IMR-90 (cell line): ENCODE data around the gene SLC2A1. TPM values are rescaled to one million over a fixed set of nuclear protein-coding genes. Genes with fewer than 3 reads are reported as not detected.

ENCODE experiments used
- ATAC-seq: fragments of 200-7000 bp; cut with Tn5 transposase; 2 replicates; pipeline ENCODE4 v1.9.1; 2020; ENCODE audit warnings: low read depth, mild to moderate bottlenecking, moderate library complexity
- BruUV-seq: library from RNA; stranded (reverse); fragments of 400-500 nt; replicated peaks from 2 replicates; lab custom pipeline; 2021; lab: Mats Ljungman, UMichigan
- CTCF ChIA-PET: fragments of 300-600 bp; formaldehyde crosslinking; extraction: SDS; loops from one replicate; lab custom pipeline; 2021; ENCODE audit warnings: antibody characterized with exemption; lab: Yijun Ruan, JAX
- POLR2A ChIA-PET: fragments of 300-600 bp; sonication (Branson Sonifier 250); formaldehyde crosslinking; loops from one replicate; lab custom pipeline; 2022; ENCODE audit warnings: antibody characterized with exemption; ENCODE audit not compliant: unreplicated experiment; lab: Charles Lee
- DNase-seq: peaks from one replicate; pipeline ENCODE4 v3.0.0; 2013
- H2AFZ ChIP-seq: replicated peaks from 2 replicates; pipeline ENCODE3; 2013; ENCODE audit warnings: low read length, mild to moderate bottlenecking; ENCODE audit not compliant: poor library complexity
- H2AK5ac ChIP-seq: 2 replicates; pipeline ENCODE4 v1.6.1; 2013; ENCODE audit warnings: low read depth, low read length, inconsistent platforms
- H2AK9ac ChIP-seq: replicated peaks from 2 replicates; pipeline ENCODE3; 2013; ENCODE audit warnings: mild to moderate bottlenecking, low read depth, low read length, moderate library complexity; ENCODE audit not compliant: poor library complexity
- H2BK120ac ChIP-seq: 2 replicates; pipeline ENCODE4 v1.6.1; 2013; ENCODE audit warnings: low read depth, low read length, inconsistent platforms
- H2BK15ac ChIP-seq: 3 replicates; pipeline ENCODE4 v1.6.1; 2013; ENCODE audit warnings: low read depth, low read length, inconsistent platforms
- H2BK20ac ChIP-seq: 2 replicates; pipeline ENCODE4 v1.6.1; 2013; ENCODE audit warnings: low read depth, mild to moderate bottlenecking, inconsistent platforms, low read length, moderate library complexity
- H2BK5ac ChIP-seq: 2 replicates; pipeline ENCODE4 v1.6.1; 2013; ENCODE audit warnings: mild to moderate bottlenecking, low read depth, low read length, inconsistent platforms; ENCODE audit not compliant: poor library complexity, severe bottlenecking
- H3K14ac ChIP-seq: replicated peaks from 2 replicates; pipeline ENCODE4 v1.6.1; 2013; ENCODE audit warnings: low read depth, low read length, inconsistent platforms
- H3K18ac ChIP-seq: 2 replicates; pipeline ENCODE4 v1.6.1; 2013; ENCODE audit warnings: low read depth, low read length, control low read depth
- H3K23ac ChIP-seq: 2 replicates; pipeline ENCODE4 v1.6.1; 2013; ENCODE audit warnings: low read depth, low read length, inconsistent platforms
- H3K27ac ChIP-seq: 2 replicates; pipeline ENCODE4 v1.5.1; 2013; ENCODE audit warnings: mild to moderate bottlenecking, control low read depth, low read length; ENCODE audit not compliant: insufficient read depth
- H3K27me3 ChIP-seq: 2 replicates; pipeline ENCODE4 v1.6.1; 2013; ENCODE audit warnings: low read length; ENCODE audit not compliant: control insufficient read depth, insufficient read depth
- H3K36me3 ChIP-seq: 2 replicates; pipeline ENCODE4 v1.6.1; 2013; ENCODE audit warnings: low read length, mixed read lengths; ENCODE audit not compliant: control insufficient read depth, insufficient read depth
- H3K4ac ChIP-seq: 2 replicates; pipeline ENCODE4 v1.6.1; 2013; ENCODE audit warnings: low read depth, low read length, inconsistent platforms
- H3K4me1 ChIP-seq: 2 replicates; pipeline ENCODE4 v1.6.1; 2013; ENCODE audit warnings: low read length, mixed read lengths; ENCODE audit not compliant: control insufficient read depth, insufficient read depth
- H3K4me2 ChIP-seq: 2 replicates; pipeline ENCODE4 v1.6.1; 2013; ENCODE audit warnings: low read depth, mild to moderate bottlenecking, control low read depth, low read length, moderate library complexity
- H3K4me3 ChIP-seq: 2 replicates; pipeline ENCODE4 v1.5.1; 2013; ENCODE audit warnings: low read depth, mild to moderate bottlenecking, control low read depth, low read length, moderate library complexity; ENCODE audit not compliant: insufficient read depth
- H3K56ac ChIP-seq: 2 replicates; pipeline ENCODE4 v1.6.1; 2013; ENCODE audit warnings: low read length, inconsistent platforms; ENCODE audit not compliant: insufficient read depth; ENCODE audit errors: extremely low read depth
- H3K79me1 ChIP-seq, 2 experiments: 2 replicates each; pipeline ENCODE4 v1.6.1; 2013; ENCODE audit warnings: low read length in 2 of 2, inconsistent platforms in 1 of 2, low read depth in 1 of 2
- H3K9ac ChIP-seq: 2 replicates; pipeline ENCODE4 v1.6.1; 2013; ENCODE audit warnings: low read depth, low read length, control low read depth
- H3K9me1 ChIP-seq: 2 replicates; pipeline ENCODE4 v1.6.1; 2013; ENCODE audit warnings: low read length, inconsistent platforms; ENCODE audit not compliant: insufficient read depth
- H3K9me3 ChIP-seq: 2 replicates; pipeline ENCODE4 v1.6.1; 2013; ENCODE audit warnings: low read length; ENCODE audit not compliant: control insufficient read depth, insufficient read depth
- H4K20me1 ChIP-seq: 2 replicates; pipeline ENCODE4 v1.6.1; 2013; ENCODE audit warnings: low read length, inconsistent platforms; ENCODE audit not compliant: insufficient read depth
- H4K5ac ChIP-seq: 2 replicates; pipeline ENCODE4 v1.6.1; 2013; ENCODE audit warnings: mild to moderate bottlenecking, low read depth, low read length, control low read depth
- H4K8ac ChIP-seq, 2 experiments: 2 replicates each; pipeline ENCODE4 v1.6.1; 2013; ENCODE audit warnings: low read depth in 2 of 2, low read length in 2 of 2, control low read depth in 1 of 2, inconsistent platforms in 1 of 2
- H4K91ac ChIP-seq: 2 replicates; pipeline ENCODE4 v1.6.1; 2013; ENCODE audit warnings: low read depth, low read length, inconsistent platforms; ENCODE audit not compliant: insufficient read depth
- BHLHE40 ChIP-seq: fragments of 150-350 bp; IDR thresholded peaks from 2 replicates; pipeline ENCODE4 v1.6.1; 2016; ENCODE audit warnings: mild to moderate bottlenecking, low read depth, low read length
- CTCF ChIP-seq: conservative IDR thresholded peaks from 2 replicates; pipeline ENCODE4 v1.5.1; 2012; ENCODE audit warnings: mild to moderate bottlenecking, low read depth, low read length, improper control_type of control experiment
- MXI1 ChIP-seq: IDR thresholded peaks from 2 replicates; pipeline ENCODE4 v1.6.1; 2012; ENCODE audit warnings: low read depth, mild to moderate bottlenecking, low read length, moderate library complexity, borderline replicate concordance
- RAD21 ChIP-seq: IDR thresholded peaks from 2 replicates; pipeline ENCODE4 v1.6.1; 2012; ENCODE audit warnings: low read length, improper control_type of control experiment
- SMC3 ChIP-seq: fragments of 150-350 bp; IDR thresholded peaks from 2 replicates; pipeline ENCODE4 v1.6.1; 2016; ENCODE audit warnings: low read depth, mild to moderate bottlenecking, antibody characterized with exemption, low read length, moderate library complexity
- WGBS, 2 experiments: methylation state at CpG; one replicate each; pipeline versions ENCODE4 v1.1.5 to v1.1.7; 2013; ENCODE audit warnings: missing lambda C conversion rate in 2 of 2; ENCODE audit not compliant: insufficient read length in 1 of 2; ENCODE audit errors: extremely low coverage in 2 of 2; 5-methylcytosine and 5-hydroxymethylcytosine counted together
- dilution Hi-C: fragments of 300-500 bp; cut with HindIII; formaldehyde crosslinking; loops from one replicate; pipeline ENCODE4 v1.14.3; 2018; ENCODE audit warnings: low sequenced_read_pairs; ENCODE audit not compliant: unreplicated experiment
- in situ Hi-C: fragments of 300-500 bp; cut with MboI; formaldehyde crosslinking; loops from 3 replicates; pipeline ENCODE4 v1.14.3; 2019; ENCODE audit warnings: low sequenced_read_pairs, inconsistent platforms, mixed read lengths
- intact Hi-C: fragments of 100-400 bp; cut with micrococcal nuclease; formaldehyde crosslinking; loops from 2 replicates; pipeline ENCODE4 v1.10.0; 2022
- polyA plus RNA-seq, 3 experiments: library from polyadenylated mRNA; depleted of rRNA; stranded (reverse); fragments of >200 nt; gene quantifications; 2 replicates each; pipeline ENCODE4 v1.2.3, GENCODE V29; 2012; ENCODE audit warnings: low replicate concordance in 1 of 3
- total RNA-seq: library from RNA; depleted of rRNA; stranded (reverse); fragments of >200 nt; gene quantifications from 2 replicates; pipeline ENCODE4 v1.2.3, GENCODE V29; 2012

SLC2A1 gene
- total and polyA plus RNA-seq, 2 of the 4 experiments (the other 2 are of a cell fraction), result 200 to 395 TPM

- in situ Hi-C loops, result loop anchor here (5.0 to 25.0 kb wide), 2 partner anchors 144 to 489 kb away; no protein-coding TSS in a partner anchor
- peaks cover 11 to 18% of the 10 kb centered on the region in 2 experiments; a peak in 3 of 4 replicates for H3K79me1 ChIP-seq
- intact Hi-C loops, result loop anchor here (2.0 kb wide), 1 partner anchor 150 kb away; no protein-coding TSS in a partner anchor
Observed at GRCh38 chr1:42922687-42923366, 35.8 kb downstream of the SLC2A1 start.

More at GRCh38 chr1:42922687-42923366, 35.8 kb downstream of the SLC2A1 start:
- H3K4ac ChIP-seq, result peak overlapping the region; percentile 26; the same call in 1 of the 2 replicates
- DNase-seq (peak; percentile 69), ATAC-seq (peak; percentile 31)
- H2AK9ac ChIP-seq, result peak overlapping the region; percentile 74
- H2AK5ac ChIP-seq, result peak overlapping the region; percentile 83; the same call in 1 of the 2 replicates
- no peak overlapping the region for H3K4me2 ChIP-seq
- H2AFZ ChIP-seq, result peak overlapping the region; percentile 73
- peak; percentile 74 for TF ChIP-seq CTCF
- TF ChIP-seq MXI1, result no peak
- no peak for TF ChIP-seq BHLHE40
- TF ChIP-seq SMC3, result peak; percentile 50
- peak; percentile 72 for TF ChIP-seq RAD21
- no peak overlapping the region for H2BK20ac ChIP-seq
- peak overlapping the region; percentile 5 for H2BK5ac ChIP-seq
- peak overlapping the region in 1 of 2 experiments; percentile 51; a peak in 1 of 4 replicates for H4K8ac ChIP-seq
- no peaks in the 10 kb centered on the region for H3K27me3 ChIP-seq
- ChIA-PET POLR2A (no interaction called here), CTCF (interaction anchor here (0.6 to 4.7 kb wide), 14 partner anchors 8 to 162 kb away, joined by 3 to 29 read pairs (median 3); no protein-coding TSS in a partner anchor)
- no peak overlapping the region for H3K18ac ChIP-seq
- H3K9me3 ChIP-seq, result no peaks in the 10 kb centered on the region
- dilution Hi-C loops, result no loop called here
- H3K4me1 ChIP-seq, result peaks cover 3% of the 10 kb centered on the region
- H3K56ac ChIP-seq, result no peak overlapping the region
- no peak overlapping the region for H4K91ac ChIP-seq
- no peak overlapping the region for H2BK120ac ChIP-seq
- no peak overlapping the region for H3K4me3 ChIP-seq
- no peak overlapping the region for H2BK15ac ChIP-seq
- H3K9ac ChIP-seq, result no peak overlapping the region
- 0 out of 2 replicates have a peak overlapping the region, but pooled peaks have one; percentile 48 for H3K23ac ChIP-seq
- peaks cover 25% of the 10 kb centered on the region for H3K36me3 ChIP-seq
- no peaks in the 10 kb centered on the region; the same call in 1 of the 2 replicates for H4K20me1 ChIP-seq
- no TSS peak for BruUV-seq
- WGBS, 2 experiments, result 10% methylated on average over 3 of the region's 4 CpGs; no CpG with 5 or more reads in 1 of the 2 experiments
- peaks cover 5% of the 10 kb centered on the region; the same call in 1 of the 2 replicates for H3K9me1 ChIP-seq
- H3K27ac ChIP-seq, result no peak overlapping the region
- 0 out of 2 replicates have a peak overlapping the region, but pooled peaks have one; percentile 26 for H3K14ac ChIP-seq
- no peak overlapping the region for H4K5ac ChIP-seq
